NCI-H2081 (cell line): Measurements from ENCODE around the gene LRRC3.

Source experiments
- DNase-seq, 2 experiments: peaks; one replicate each; lab custom pipeline; 2025; lab: John Stamatoyannopoulos, UW

The LRRC3 gene

DNA sequence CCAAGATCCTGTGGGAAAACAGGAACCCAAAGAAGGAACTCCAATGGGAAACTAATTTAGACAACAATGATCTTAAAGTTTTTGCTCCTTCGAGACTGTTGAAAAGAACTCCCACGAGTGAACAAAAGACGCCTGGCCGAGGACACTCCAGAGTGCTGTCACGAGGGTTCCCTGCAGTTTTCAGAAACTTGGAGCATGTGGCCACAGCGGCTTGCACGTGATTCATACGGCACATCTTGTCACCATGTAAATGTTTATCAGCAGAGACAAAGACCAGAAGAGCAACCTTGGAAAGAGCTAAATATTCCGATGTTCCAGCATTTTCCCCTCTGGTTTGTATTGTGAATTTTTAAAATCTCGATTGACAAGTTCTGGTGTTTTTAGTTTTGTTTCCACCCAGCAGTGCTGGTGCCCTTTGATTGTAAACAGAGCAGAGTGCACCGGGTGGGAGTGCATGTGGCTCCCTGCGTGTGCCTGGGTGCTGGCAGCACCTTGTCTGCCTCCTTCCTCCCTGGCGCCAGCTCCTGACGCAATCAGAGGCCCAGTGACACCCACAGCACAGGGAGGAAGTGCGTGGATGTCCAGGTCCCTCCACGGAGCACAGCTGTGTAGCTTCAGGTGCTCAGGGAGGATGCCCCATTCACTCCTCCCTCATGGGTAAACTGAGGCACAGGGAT, 23.0 kb downstream of the LRRC3 start:
- no peak for DNase-seq

- no peak for DNase-seq
Measured at GRCh38 chr21:44478801-44479167, 23.5 kb downstream of the LRRC3 start.

DNA sequence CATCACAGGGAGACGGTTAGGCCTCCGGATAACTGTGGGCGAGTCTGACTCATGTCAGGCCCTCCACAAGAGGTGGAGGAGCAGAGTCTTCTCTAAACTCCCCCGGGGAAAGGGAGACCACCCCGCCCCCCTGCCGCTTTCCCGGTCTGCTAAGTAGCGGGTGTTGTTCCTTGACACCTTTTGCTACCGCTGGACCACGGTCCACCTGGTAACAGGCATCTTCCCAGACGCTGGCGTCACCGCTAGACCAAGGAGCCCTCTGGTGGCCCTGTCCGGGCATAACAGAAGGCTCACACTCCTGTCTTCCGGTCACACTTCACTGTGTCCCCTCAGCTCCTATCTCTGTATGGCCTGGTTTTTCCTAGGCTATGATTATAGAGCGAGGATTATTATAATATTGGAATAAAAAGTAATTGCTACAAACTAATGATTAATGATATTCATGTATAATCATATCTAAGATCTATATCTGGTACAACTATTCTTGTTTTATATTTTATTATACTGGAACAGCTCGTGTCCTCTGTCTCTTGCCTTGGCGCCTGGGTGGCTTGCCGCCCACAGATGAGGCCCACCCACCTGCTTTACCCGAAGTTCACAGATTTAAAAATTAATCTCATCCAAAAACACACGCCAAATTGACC, 24.4 kb downstream of the LRRC3 start:
- peak in 1 of 2 experiments; percentile 28 for DNase-seq

DNA sequence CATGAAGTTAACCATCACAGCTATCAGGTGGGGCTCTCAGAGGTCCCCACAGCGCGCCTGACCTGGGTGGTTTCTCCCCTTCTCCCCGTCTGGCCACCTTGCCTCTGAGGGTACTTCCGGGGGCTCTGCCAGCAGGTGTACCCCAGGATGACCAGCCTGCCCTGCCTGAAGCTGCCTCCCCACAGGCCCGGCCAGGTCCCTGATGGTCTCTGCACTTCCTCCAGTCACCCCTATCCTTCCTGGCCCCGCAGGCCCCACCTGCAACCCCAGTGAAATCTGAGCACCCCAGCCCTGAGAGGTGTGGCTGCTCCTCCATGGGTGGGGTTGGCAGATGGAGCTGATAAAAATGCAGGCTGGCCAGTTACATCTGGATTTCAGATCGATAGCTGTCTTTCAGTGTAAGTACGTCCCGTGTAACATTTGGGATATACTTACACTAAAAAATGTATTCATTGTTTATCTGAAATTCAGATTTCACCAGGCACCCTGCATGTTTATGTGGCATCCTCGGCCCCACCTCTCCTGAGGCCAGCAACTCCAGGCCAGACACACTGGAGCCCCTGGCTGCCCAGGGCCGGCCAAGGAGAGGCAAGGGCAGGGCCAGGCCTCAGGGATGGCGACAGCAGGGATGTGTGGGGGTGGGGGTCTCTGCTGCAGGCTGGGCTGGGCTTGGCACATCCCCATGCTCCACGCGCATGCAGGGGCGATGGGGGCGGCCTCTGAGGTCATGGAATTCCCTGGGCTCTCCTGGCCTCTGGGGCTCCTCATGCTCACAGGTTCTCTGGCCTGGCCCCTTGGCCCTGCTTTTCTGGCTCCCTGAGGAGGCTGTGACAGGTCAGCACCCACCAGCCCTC, 25.1 kb downstream of the LRRC3 start:
- no peak for DNase-seq

GRCh38 chr21:44482581-44483287, 27.4 kb downstream of the LRRC3 start:
- no peak for DNase-seq

DNA sequence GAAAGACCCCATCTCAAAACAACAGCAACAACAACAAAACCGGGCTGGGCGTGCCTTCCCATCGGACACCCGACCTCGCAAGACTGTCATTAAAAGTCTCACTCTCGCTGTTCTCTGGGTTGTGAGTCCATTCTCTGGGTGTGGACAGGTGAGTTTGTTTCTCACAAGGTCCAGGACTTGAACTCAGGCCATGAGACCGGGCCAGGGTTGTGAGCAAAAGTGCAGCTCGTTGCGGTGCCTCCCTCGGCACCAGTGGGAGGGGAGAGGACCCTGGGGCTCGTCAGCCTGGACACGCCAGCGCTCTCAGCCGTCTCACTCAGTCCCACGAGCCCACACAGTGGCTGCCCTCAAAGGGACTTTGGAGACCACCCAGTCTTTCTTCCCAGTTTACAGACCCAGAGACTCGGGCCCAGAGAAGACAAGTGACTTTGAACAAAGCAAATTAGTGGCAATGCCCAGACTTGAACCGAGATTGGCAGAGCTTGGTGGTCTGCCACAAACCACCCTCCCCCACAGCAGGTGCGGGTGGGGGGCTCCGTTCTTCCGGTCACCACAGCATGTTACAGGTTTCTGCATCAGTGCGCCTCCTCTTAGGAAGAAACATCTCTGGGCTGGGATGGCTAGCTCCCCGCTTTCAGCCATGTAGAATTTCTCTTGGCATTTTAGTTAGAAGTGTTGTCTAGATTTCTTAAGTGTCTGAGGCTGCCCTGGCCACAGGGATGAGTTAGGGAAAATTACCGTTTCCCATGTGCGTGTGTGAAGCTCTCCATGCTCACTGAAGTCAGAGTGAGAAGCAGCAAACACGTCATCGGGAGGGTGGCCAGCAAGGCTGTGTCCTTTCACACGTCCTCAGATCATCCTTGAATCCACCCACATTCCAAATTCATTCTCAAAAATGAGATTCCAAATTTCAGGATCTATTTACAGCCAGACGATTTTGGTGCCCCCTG, 28.3 kb downstream of the LRRC3 start:
- DNase-seq, result no peak

GRCh38 chr21:44484498-44485253, 29.4 kb downstream of the LRRC3 start:
- no peak for DNase-seq

DNA sequence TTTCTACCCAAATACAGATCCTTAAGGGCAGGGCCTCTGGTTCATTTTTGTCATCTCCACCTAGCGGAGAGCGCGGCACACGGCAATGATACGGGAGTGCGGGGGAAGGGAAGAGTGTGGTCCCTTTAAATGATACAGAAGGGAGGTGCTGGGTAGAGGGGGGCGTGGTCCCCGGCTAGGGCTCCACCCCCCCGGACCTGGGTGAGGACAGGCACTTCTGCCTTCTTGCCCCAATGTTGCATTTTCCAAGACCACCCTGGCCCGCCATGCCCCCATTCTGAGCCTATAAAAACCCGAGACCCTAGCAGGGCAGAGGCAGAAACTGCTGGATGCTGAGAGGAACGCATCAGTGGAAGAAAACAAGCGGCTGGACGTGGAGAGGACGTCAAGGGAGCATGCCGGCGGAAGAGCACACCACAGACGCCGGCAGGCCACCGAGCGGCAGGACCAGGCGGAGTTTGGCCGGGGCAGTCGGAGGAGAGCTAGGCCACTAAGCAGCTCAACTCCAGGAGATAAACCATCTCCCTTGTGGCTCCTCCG, 30.0 kb downstream of the LRRC3 start:
- DNase-seq, result no peak

GRCh38 chr21:44485796-44486195, 30.5 kb downstream of the LRRC3 start:
- no peak for DNase-seq

DNA sequence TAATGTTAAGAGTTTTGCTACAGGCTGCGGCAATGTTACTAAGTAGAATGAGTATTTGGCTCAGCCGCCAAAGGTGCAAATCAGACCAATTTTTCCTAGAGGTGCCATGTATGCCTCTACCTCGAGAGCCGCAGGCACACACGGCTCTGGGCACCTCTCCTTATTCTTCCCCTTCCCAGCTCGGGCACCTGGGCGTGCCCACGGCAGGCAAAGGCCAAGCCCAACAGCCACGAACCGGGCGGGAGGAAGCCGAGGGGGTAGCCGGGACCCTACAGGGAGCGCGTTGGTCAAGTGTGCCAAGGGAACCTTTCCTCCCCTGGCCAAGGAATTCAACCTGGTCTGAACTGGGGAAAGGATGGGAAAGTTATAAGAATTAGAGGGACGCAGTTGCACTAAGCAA, 31.0 kb downstream of the LRRC3 start:
- no peak for DNase-seq

DNA sequence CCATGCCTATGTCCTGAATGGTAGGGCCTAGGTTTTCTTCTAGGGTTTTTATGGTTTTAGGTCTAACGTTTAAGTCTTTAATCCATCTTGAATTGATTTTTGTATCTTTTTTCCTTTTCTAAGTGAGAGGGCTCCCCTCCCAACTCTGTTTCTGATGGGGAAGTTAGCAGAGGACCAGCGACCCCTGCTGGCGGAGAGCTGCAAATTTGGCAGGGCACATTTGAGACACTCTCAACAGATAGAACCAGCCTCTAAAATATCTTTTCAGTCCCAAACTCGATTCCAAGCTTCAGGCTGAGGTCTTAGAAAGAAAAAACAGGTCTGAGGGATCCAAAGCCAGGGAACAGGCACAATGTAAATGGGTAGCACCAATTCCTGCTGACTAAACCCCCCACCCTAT, 32.5 kb downstream of the LRRC3 start:
- no peak for DNase-seq

DNA sequence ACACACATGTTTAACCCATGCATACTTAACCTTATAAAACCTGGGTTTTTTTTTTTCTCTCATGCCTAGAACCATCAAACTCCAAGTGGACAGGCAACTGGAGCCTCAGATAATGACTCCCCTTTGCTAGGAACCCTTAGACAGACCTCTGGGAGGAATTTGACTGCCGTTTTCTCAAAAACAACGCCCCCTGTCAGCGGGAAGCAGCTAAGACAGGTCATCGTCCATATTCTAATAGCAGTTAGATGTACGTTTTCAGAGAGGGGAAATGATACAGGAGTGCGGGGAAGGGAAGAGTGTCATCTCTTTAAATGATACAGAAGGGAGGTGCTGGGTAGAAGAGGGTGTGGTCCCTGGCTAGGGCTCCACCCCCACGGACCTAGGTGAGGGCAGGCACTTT, 34.7 kb downstream of the LRRC3 start:
- no peak for DNase-seq

DNA sequence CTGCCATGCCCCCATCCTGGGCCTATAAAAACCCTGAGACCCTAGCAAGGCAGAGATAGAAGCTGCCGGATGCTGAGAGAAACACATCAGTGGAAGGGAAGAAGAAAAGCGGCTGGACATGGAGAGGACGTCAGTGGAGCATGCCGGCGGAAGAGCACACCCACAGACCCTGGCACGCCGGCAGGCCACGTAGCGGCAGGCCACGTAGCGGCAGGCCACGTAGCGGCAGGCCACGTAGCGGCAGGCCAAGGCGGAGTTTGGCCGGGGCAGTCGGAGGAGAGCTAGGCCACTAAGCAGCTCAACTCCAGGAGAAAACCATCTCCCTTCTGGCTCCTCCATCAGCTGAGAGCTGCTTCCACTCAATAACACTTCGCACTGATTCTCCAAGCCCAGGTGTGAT, 35.1 kb downstream of the LRRC3 start:
- DNase-seq, result no peak

GRCh38 chr21:44490816-44491215, 35.5 kb downstream of the LRRC3 start:
- no peak for DNase-seq

DNA sequence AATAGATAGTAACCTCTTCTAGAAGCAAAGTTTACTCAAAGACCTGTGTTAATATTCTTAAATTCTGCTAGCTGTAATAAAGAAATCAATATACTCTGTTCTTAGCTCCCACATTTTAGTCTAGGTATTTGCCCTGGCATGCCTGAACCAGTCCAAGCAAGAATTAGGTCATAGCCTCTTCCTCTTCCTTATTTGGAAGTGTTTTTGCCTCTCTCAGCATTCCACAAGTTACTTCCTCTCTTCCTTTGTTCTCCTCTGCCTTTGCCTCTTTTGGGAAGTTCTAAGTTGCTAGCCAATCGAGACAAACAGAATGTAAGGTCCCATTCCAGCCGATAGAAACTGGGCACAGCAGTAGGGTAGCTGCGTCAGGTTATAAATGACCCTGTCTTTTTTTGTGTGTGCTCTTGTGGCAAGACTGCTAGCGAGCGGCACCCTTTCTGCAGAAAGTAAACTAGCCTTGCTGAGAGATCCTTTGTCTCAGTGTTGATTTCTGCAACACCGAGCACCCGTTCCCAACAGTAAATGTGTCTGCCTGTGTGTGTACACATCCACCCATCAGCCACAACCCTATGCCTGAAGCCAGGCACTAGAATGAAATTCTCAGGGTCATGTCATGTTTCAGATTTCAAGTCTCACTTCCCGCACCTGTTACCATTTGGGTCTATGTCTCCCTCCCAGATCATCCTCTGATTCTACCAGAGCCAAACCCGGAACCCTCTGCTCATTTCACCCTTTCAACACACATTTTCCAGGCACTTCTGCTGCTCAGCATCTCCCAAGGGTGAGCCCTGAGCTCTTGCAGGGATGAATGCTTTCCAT, 37.5 kb downstream of the LRRC3 start:
- no peak for DNase-seq

DNA sequence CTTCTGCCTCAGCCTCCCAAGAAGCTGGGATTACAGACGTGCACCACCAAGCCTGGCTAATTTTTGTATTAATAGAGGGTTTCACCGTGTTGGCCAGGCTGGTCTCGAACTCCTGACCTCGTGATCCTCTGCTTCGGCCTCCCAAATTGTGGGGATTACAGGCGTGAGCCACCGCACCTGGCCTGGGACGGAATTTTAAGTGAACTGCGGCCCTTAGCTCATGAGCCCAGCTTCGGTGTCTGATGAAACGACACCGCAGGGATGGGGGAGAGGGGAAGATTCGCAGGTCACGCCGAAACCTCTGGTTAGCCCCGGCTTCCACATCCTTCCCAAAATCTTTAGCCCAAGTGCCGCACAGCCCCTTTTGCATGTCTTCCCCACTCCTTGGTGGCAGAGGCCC, 39.1 kb downstream of the LRRC3 start:
- no peak for DNase-seq

DNA sequence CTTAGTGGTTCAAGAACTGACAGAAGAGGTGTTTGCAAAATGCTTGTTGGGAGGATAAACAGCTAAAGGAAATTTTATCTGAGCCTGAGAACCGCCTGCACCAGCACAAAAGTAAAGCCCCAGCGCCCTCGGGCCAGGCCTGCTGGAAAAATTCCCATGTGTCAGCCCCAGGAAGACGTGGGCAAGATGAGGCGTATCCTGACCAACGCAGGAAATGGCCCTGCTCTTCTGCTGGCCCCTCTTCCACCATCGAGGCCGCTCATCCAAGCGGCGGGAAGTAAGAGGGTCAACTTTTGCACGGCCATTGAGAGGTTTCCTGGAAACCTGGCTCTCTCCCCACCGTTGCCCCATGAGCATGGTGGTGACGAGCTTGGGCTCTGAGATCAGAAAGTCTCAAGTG, 39.6 kb downstream of the LRRC3 start:
- DNase-seq, result no peak

- DNase-seq, result no peak
Measured at GRCh38 chr21:44495611-44496563, 40.6 kb downstream of the LRRC3 start.
